Ishikawa (cell line): ENCODE measurements around the gene AKAP6.

Experiments used
- REST ChIP-seq: IDR thresholded peaks from 2 replicates; pipeline ENCODE4 v1.6.1; 2012; ENCODE audit warnings: low read depth, mild to moderate bottlenecking
- USF1 ChIP-seq: IDR thresholded peaks from 2 replicates; pipeline ENCODE4 v1.6.1; 2012
- YY1 ChIP-seq: IDR thresholded peaks from 2 replicates; pipeline ENCODE4 v1.6.1; 2012; ENCODE audit warnings: low read depth

GRCh38 chr14:32667287-32667686, 338.2 kb downstream of the AKAP6 start:
- TF ChIP-seq USF1, result no peak
- no peak for TF ChIP-seq REST
- no peak for TF ChIP-seq YY1
